CD4-positive, alpha-beta T cell treated with Interleukin-6 at 100 ng/mL for 8 hours (primary cell): ENCODE data around the gene IBTK.
"Not testable (repeated sequence)": the region's sequence is repeated elsewhere in the genome, so short reads cannot be mapped to it uniquely, and the experiment has no call there.

Experiments
- DNase-seq: peaks from one replicate; pipeline ENCODE4 v3.0.0-alpha.2; 2020; ENCODE audit warnings: mixed read lengths, low spot score

Gene IBTK, protein sequence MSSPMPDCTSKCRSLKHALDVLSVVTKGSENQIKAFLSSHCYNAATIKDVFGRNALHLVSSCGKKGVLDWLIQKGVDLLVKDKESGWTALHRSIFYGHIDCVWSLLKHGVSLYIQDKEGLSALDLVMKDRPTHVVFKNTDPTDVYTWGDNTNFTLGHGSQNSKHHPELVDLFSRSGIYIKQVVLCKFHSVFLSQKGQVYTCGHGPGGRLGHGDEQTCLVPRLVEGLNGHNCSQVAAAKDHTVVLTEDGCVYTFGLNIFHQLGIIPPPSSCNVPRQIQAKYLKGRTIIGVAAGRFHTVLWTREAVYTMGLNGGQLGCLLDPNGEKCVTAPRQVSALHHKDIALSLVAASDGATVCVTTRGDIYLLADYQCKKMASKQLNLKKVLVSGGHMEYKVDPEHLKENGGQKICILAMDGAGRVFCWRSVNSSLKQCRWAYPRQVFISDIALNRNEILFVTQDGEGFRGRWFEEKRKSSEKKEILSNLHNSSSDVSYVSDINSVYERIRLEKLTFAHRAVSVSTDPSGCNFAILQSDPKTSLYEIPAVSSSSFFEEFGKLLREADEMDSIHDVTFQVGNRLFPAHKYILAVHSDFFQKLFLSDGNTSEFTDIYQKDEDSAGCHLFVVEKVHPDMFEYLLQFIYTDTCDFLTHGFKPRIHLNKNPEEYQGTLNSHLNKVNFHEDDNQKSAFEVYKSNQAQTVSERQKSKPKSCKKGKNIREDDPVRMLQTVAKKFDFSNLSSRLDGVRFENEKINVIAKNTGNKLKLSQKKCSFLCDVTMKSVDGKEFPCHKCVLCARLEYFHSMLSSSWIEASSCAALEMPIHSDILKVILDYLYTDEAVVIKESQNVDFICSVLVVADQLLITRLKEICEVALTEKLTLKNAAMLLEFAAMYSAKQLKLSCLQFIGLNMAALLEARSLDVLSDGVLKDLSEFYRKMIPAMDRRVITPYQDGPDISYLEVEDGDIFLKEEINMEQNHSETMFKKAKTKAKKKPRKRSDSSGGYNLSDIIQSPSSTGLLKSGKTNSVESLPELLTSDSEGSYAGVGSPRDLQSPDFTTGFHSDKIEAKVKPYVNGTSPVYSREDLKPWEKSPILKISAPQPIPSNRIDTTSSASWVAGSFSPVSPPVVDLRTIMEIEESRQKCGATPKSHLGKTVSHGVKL (N-terminal part only)

DNA sequence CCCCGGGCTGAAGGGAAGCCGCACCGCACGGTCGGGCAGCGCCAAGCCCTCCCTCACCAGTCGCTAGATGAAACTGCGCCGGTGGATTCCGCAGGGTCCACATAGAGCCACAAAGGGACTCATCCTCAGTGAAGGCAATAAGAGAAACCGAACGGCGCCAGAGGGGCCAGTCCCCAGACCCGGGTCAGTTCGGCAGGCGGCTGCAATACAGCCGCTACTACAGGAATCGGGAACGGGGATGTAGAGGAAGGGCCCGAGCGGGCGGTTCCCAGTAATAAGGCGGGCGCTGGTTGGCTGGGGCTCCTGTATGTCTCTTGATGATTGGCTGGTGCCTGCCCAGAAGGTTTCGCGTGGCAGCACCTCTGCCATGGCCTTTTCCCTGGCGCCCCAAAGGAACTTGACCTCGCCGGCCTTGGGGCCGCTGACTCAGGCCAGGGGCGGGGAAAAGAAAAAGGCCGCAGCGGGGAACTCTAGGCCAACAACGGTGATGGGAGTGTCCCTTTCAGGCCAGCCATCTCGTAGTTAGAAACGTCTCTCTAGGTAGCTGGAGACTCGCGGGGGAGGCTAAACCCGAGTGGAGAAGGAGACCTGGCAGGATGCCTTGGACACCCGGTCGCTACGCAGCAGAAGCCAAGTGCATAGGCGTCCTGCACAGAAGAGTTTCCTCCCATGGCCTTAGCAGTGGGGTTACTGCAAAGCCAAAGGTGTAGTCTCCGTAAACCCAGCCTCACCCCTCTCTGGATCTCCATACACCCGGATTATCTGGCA, at the start of gene IBTK:
Gene IBTK (minus strand): TSS at position 240 of the 768 bp plus-strand sequence. CDS start 7,258 bp downstream, outside the sequence.
- DNase-seq, result peak; percentile 87

DNA sequence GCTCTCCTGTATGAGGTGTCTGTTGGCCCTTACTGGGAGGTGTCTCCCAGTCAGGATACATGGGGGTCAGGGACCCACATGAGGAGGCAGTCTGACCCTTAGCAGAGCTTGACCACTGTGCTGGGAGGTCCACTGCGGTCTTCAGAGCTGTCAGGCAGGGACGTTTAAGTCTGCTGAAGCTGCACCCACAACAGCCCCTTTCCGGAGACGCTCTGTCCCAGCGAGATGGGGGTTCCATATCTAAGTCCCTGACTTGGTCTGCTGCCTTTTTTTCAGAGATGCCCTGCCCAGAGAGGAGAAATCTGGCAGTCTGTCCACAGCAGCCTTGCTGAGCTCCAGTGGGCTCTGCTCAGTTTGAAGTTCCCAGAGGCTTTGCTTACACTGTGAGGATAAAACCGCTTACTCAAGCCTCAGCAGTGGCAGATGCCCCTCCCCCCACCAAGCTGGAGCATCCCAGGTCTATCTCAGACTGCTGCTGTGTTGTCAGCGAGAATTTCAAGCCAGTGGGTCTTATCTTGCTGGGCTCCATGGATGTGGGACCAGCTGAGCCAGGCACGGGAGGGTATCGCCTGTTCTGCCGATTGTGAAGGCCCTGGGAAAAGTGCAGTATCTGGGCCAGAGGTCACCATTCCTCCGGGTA, 36.3 kb upstream of the IBTK start:
- no peak for DNase-seq

DNA sequence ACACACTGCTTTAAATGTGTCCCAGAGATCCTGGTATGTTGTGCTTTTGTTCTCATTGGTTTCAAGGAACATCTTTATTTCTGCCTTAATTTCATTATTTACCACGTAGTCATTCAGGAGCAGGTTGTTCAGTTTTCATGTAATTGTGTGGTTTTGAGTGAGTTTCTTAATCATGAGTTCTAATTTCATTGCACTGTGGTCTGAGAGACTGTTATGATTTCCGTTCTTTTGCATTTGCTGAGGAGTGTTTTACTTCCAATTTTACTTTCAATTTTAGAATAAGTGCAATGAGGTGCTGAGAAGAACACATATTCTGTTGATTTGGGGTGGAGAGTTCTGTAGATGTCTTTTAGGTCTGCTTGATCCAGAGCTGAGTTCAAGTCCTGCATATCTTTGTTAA, 34.0 kb upstream of the IBTK start:
- DNase-seq, result not testable (repeated sequence)

DNA sequence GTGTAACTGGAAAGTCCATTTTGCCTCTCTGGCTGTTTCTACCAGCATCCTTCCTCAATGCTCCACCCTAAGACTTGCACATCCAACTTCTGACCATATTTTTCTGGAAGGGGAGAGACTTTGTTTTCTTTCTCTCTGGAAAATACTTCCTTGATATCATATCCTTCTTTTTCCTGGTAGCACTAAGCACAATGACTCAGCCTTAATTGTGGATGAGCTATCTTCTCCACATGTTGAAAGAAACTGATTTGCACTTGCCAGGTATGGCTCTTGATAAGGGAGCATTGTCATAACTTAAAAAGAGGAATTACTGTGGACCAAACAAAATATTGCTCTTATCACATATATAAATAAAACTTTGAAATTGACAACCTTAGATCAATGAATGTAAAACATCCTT, 30.1 kb upstream of the IBTK start:
- no peak for DNase-seq

DNA sequence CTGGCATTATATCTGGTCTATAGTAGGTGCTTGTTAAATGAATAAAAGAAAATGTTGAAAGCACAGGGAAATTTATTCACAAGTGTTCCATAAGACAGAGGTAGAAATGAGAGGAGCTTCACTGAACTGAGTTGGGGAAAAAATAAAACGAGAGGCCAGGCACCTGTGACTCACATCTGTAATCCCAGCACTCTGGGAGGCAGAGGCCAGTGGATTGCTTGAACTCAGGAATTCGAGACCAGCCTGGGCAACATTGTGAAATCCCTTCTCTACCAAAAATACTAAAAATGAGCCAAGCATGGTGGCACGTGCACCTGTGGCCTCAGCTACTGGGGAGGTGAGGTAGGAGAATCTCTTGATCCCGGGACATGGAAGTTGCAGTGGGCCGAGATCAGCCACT, 28.1 kb upstream of the IBTK start:
- DNase-seq, result no peak

DNA sequence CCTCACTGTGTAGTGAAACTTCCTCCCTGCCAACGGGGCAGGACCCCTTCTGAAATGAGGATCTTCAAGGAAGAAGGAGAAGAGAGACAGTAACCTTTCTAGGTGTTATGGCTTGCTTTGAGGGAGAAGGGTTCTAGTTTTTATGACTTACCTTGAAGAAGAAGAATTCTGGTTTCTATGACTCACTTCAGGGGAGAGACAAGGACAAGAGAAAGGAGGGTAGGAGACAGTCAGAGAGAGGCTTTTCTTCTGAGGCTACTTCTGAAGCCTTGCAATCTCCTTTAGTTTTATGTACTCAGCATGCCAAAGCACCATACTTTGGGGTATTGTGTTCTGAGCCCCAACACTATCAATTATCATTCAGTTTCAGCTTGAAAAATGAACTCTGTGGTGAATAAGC, 25.8 kb upstream of the IBTK start:
- no peak for DNase-seq

DNA sequence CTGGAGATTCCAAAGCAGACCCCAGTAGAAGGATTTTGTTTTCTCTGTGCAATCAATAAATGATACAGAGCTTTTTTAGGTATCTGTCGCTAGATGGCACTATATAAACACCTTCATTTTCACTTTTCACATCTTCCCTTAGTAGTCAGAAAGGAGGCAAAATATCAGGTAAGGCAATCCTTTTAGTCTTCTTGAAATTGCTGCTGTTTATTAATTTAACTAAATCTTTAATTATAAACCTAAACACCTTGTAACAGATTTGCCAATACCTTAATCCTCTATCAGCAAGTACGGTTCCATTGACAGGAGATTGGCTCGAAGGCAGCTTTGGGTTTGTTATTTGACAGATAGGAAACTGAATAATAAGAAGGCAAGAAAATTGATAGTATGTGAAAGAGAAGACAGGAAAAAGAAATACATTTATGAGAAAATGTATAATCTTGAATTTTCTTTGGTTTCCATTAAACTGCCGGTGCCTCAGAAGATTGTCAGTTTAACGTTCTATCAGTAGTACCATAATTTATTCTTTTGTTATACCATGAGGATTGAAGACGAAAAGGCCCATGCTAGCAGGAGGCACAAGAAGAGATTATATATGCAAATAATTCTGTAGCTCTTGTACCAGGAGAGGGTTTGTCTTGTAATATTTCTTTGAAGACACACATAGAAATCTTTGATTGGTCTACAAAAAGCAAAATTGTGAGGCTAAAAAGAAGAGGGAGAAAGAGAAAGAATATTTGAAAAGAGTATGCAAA, 23.5 kb upstream of the IBTK start:
- DNase-seq, result peak; percentile 6

DNA sequence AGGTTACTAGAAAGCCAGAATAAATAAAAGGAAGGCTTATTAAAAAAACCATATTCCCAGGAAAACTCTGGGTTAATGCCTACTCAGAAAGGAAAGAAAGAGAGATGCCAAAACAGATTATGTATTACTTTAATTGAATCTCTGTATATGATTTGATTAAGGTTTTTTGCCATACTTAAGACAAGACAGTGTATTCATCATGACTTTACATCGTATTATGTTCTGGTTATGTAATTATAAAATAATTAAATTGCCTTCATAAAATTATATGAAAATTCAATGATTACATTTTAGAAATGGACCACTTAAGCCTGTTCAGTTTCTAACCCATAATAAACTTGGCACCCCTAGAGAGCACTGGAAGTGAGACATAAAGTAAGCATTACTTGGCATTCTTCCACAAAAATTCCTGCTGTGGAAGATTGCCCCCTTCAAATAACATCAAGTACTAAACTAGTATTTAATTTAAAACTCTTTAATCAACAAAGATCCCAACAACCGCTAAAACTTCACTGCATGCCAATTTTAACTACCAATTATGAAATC, 20.8 kb upstream of the IBTK start:
- no peak for DNase-seq

DNA sequence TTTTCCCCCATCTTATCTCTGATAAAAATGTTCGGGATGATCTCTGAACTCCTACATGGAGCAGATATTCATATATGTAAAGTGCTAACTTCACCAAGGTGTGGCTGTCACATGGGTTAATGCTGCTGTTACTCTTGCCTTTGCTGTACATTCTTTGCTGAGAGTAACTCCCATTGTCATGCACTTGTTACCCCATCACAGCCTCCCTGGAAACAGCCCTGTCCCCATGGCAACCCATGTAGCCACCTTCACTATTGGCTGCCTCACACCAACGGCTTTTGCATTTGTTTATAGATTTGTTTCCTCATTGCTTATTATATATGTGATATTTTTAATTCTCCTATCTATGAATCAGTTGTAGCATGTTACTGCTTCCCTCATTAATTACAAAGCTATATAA, 17.3 kb upstream of the IBTK start:
- DNase-seq, result no peak

DNA sequence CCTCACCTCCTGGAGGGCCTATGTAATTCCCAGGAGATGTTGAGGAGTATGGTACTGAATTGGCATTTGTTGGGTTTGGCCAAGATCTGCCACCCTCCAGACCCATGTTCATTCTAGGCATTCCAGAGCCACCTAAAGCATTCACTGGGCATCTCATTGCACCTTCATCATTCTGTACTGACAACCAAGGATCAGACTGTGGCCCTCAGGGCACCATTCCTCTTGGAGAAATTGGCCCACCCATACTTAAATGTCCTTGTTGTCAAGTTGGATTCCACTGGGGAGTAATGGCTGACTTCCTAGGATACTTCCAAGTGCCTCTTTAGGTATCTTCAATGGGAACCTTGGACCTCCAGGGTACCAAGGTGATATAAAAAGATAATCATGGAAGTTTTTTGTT, 16.8 kb upstream of the IBTK start:
- DNase-seq, result no peak

DNA sequence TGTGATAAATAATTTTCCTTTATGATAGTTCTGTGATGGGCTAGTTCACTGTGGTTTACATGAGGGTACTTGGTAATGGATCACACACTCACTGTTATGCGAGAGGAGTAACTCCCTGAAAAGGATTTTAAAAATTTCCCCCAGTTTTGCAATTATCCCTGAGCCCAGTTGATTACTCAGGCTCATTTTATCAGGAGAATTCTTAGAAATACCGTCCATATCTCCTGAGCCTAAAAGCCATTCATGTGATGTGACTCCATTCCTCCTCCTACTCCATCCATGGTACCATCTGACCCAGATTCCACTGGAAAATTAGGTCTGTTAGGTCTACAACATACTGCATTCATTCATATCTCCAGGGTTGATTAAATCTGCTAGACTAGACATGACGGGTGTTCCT, 16.4 kb upstream of the IBTK start:
- no peak for DNase-seq

DNA sequence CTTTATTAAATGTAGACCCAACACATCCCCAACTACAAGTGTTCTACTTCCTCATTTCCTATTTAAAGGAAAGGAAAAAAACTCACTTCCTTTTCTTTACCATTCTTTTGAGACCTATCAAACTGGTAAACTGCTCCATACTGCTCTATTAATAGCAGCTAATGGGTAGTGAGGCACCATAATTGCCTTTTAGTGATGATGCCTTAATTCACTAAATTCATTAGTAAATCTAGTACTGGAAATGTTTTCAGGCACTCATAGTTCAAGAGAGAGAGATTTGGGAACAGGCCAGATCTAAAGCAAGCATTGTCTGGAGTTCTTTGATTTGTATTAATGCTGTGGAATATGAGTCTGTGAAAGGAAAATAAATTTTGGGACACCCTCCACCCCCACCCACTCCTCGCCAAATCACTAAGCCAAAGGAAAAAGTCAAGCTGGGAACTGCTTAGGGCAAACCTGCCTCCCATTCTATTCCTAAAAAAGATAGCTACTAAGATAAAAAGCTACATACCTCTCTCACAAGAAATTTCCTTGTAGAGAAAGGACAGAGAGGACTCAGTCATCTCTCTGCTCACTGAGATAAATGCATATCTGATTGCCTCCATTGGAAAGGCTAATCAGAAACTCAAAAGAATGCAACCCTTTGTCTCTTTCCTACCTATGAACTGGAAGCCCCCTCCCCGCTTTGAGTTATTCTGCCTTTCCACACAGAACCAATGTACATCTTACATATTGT, 13.6 kb upstream of the IBTK start:
- no peak for DNase-seq

DNA sequence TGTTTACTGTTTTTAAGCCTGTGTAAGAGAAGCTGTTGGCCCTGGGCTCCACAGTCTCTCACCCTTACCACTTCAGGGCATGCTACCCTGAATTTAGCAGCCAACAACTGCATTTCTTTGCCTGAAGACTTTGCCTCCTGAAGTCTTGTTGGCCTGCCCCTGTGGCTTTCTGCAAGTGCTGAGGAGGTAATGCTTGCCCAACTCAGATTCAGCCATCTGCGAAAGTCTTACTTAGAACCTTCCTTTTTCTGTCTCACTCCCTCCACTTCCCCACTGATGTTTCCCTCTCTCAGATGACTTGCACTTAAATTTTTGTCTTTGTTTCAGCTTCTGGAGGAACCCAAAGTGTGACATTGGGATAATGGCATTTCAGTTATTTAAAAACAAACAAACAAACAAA, 11.8 kb upstream of the IBTK start:
- DNase-seq, result no peak

DNA sequence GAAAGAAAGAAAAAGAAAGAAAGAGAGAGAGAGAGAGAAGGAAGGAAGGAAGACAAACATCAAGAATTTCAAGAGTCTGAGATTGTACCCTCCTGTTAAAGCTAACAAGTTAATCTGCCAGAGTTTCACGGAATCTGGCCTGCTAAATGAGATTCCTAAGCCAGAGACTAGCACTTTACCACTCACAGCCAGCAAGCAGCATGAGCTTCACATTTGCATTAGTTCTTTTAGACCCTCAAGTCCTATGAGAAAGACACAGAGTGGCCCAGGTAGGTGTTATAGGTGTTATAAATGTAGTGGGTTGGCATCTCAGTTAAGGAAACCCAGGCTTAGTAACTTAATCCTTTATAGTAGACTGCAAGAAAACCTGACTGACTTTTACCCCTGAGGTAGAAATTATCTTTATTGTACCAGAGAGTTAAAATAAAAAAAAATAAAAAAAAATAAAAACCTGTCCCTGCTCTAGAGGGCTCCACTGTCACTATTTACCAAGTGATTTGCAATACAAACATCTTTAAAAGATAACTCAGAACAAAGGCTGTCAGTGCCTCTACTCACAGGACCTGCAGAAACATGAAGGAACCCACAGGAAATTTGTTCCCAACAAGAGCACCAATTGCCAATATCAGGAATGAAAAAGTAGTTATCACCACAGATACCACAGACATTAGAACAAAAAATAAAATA, 9.7 kb upstream of the IBTK start:
- no peak for DNase-seq

DNA sequence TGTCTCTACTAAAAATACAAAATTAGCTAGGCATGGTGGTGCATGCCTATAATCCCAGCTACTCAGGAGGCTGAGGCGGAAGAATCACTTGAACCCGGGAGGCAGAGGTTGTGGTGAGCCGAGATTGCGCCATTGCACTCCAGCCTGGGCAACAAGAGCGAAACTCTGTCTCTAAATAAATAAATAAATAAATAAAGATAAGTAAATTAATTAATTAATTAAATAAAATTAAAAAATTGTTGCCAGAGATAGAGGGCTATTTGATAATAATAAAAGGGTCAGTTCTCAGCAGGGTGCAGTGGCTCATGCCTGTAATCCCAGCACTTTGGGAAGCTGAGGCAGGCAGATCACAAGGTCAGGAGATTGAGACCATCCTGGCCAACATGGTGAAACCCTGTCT, 7.2 kb upstream of the IBTK start:
- DNase-seq, result not testable (repeated sequence)

DNA sequence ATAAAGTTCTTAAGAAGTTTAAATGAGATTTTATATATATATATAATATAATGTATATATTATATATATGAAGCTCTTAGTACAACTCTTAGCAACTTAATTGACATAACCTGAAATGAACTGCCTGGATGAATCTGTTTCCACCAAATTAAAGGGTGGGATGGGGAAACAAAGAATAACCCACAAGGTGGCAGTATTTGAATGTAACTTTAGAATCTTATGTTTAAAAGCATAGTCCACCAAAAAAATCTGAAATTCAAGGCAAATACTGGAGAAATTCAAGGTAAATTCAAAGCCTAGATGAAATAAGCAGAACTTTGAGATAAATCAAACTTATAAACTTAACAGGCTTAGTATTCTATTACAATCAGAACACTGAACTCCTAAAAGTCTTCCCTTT, 4.4 kb upstream of the IBTK start:
- DNase-seq, result no peak

DNA sequence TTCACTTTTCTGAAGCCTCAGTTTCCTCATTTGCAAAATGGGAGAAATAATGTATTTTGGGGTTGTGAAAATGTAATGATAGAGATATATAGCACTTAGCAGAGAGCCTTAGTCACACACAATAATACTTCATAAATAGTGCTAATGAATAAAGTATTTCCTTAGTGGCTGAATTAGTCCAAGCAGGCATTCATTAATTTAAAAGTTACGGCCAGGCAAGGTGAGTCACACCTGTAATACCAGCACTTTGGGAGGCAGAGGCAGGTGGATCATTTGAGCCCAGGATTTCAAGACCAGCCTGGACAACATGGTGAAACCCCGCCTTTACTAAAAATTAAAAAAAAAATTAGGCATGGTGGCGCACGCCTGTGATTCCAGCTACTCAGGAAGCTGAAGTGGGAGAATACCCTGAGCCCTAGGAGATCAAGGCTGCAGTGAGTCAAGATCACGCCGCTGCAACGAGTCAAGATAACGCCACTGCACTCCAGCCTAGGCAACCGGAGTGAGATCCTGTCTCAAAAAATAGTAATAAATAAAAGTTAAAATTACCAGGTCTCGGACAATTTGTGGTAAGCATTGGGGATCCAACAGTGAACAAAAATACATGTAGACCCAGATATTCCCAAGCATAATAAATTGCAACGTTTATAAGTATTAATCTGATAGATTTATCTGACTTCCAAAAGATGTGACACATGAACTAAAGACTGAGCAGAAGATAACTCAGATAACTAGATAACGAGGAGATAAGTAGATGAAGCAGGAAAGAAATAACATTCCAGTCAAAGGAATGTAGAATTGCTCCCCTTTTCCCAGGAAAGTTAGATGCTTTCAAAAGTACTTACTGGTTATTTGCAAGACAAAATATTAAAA, 2.1 kb upstream of the IBTK start:
- DNase-seq, result no peak

DNA sequence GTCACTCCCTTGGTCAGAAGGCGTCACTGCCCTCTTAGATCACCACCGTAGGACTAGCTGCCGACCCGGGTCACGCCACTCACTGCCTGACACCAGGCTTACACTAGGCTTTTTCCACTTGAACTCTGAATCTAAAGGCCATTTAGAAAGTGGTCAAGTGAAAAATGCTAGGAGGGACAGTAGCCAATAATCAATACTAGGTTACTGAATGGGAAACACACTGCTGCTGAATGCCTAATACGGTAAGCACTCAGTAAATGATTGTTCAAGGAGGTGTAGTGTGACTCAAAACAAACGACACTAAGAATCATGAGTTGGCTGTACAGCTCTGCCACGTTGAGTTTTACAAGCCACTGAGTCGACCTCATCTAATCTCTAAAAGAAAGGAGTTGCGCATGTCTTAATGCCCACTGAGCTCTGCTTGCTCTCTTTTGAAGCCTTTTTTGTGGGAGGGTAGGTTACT, 760 bp upstream of the IBTK start:
- no peak for DNase-seq
